Measurements from ENCODE around the gene ERICH3. TPM values are rescaled to one million over a fixed set of nuclear protein-coding genes. Genes with fewer than 3 reads are reported as not detected.

Gene ERICH3
- total RNA-seq, 1 experiment from 2014 or later = not detected

DNA sequence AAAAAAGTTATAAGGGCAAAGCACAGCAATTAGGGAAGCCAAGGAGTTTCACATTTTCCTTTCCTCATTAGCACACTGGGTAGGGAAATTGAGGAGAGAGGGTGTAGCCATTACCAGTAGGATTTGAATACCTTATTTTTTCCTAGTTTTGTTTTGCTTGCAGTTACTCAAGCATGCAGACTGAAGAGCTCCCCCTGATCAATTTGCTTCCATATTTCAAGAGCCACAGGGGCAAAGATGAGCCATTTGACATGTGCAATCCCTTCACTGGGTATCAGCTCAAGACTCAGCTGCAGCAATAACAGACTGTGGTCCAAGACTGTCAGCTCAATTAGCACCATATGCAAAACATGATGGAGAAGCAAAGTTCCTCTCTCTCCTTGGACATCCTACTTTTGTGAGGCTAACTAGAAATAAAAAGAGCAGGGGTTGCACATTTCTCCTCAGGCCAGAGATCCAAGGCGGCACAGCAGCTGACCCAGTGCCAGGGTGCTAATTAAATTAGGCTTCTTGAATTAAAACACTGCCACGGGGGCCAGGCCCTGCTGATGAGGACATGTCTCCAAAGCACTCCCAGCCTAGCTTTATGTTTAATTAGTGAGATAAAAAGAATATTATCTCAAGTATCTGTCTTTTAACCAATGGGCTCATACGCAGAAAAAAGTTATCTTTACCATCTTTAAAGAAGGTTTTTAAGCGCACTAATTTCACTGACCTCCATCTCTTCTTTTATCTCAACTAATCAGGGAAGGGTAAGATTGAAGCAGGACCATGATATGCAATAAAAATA is 124.4 kb downstream of the ERICH3 start:
- H3K23ac ChIP-seq (ENCODE audit: insufficient read length, low read depth, low read length) = no peak overlapping the region
- no peak overlapping the region for H4K8ac ChIP-seq (replicated peaks; ENCODE audit: insufficient read length, low read depth, low read length)
- no peaks in the 10 kb centered on the region for H3K23me2 ChIP-seq (ENCODE audit: insufficient read length, low read depth, low read length, poor library complexity, severe bottlenecking)
- no peak overlapping the region for H3K4me2 ChIP-seq (ENCODE audit: insufficient read depth, insufficient read length, low read length)
- H4K20me1 ChIP-seq (ENCODE audit: control insufficient read depth, insufficient read depth, insufficient read length) = no peaks in the 10 kb centered on the region
- no peak overlapping the region for H2BK15ac ChIP-seq (ENCODE audit: low read depth, low read length)
- H4K91ac ChIP-seq (ENCODE audit: insufficient read length, low read depth, low read length) = no peak overlapping the region
- no peak overlapping the region for H2AK5ac ChIP-seq (ENCODE audit: insufficient read length, low read length)
- Mint-ChIP-seq H3K9me3 (no peaks in the 10 kb centered on the region), H3K27me3 (ENCODE audit: low read depth) (no peaks in the 10 kb centered on the region), H3K27ac (no peak overlapping the region), H3K36me3 (ENCODE audit: insufficient read depth in 1 of 3, low read depth in 3 of 3) (no peaks in the 10 kb centered on the region), H3K4me1 (no peaks in the 10 kb centered on the region), H3K4me3 (no peak overlapping the region)
- H3T11ph ChIP-seq (ENCODE audit: low read length) = no peak overlapping the region
- no peak overlapping the region for H3K9ac ChIP-seq (ENCODE audit: extremely low read depth, insufficient read length, low read length)
- H2BK120ac ChIP-seq (ENCODE audit: low read depth, low read length, poor library complexity, severe bottlenecking) = no peak overlapping the region
- no peak overlapping the region for H3K18ac ChIP-seq (ENCODE audit: insufficient read length, low read depth, low read length)
- no peak overlapping the region for H3K14ac ChIP-seq (ENCODE audit: insufficient read depth, low read length)
- H3K27ac ChIP-seq (ENCODE audit: insufficient read length, low read depth, low read length) = no peak overlapping the region
- no peaks in the 10 kb centered on the region for H3K27me3 ChIP-seq (ENCODE audit: insufficient read depth, low read length)
- H3K9me3 ChIP-seq (ENCODE audit: control insufficient read depth, low read depth, low read length) = no peaks in the 10 kb centered on the region
- no peak overlapping the region for H3K4ac ChIP-seq (ENCODE audit: low read depth, low read length)
- no peak overlapping the region for H2BK20ac ChIP-seq (ENCODE audit: low read depth, low read length, poor library complexity, severe bottlenecking)
- H3K79me1 ChIP-seq (ENCODE audit: insufficient read depth, low read depth, low read length, poor library complexity, severe bottlenecking) = no peaks in the 10 kb centered on the region
- H2AFZ ChIP-seq (ENCODE audit: low read length) = peak overlapping the region; percentile 45
- TF ChIP-seq, protein P1, sequence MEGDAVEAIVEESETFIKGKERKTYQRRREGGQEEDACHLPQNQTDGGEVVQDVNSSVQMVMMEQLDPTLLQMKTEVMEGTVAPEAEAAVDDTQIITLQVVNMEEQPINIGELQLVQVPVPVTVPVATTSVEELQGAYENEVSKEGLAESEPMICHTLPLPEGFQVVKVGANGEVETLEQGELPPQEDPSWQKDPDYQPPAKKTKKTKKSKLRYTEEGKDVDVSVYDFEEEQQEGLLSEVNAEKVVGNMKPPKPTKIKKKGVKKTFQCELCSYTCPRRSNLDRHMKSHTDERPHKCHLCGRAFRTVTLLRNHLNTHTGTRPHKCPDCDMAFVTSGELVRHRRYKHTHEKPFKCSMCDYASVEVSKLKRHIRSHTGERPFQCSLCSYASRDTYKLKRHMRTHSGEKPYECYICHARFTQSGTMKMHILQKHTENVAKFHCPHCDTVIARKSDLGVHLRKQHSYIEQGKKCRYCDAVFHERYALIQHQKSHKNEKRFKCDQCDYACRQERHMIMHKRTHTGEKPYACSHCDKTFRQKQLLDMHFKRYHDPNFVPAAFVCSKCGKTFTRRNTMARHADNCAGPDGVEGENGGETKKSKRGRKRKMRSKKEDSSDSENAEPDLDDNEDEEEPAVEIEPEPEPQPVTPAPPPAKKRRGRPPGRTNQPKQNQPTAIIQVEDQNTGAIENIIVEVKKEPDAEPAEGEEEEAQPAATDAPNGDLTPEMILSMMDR (conservative IDR thresholded peaks at IDR 0.05) = no peak
- H4K5ac ChIP-seq (ENCODE audit: insufficient read length, low read depth, low read length) = no peak overlapping the region
- no peaks in the 10 kb centered on the region for H3K4me1 ChIP-seq (ENCODE audit: insufficient read depth, low read length)
- no peak for DNase-seq
- H2BK12ac ChIP-seq (ENCODE audit: insufficient read length, low read depth, low read length) = no peak overlapping the region
- H2BK5ac ChIP-seq (ENCODE audit: insufficient read length, low read length) = no peak overlapping the region
- H3K56ac ChIP-seq (ENCODE audit: insufficient read length, low read depth, low read length) = no peak overlapping the region
- no CpG with 5 or more reads among the region's 4 CpGs for WGBS (ENCODE audit: extremely low coverage, insufficient read length, low lambda C conversion rate)
- no peaks in the 10 kb centered on the region for H3K79me2 ChIP-seq (ENCODE audit: insufficient read depth, low read length)

Measured in H9 (cell line).